Liver (tissue), 9 donors: ENCODE data around the gene CPLX4. TPM values are rescaled to one million over a fixed set of nuclear protein-coding genes. Genes with fewer than 3 reads are reported as not detected.

ENCODE experiments used
- DNase-seq: peaks from one replicate; pipeline ENCODE4 v3.0.0-alpha.2; 2017; ENCODE audit warnings: low spot score
- H3K27ac ChIP-seq, 2 donors: one replicate each; pipeline ENCODE4 v1.7.0; 2013; ENCODE audit warnings: inconsistent platforms in 2 of 2, low read length in 2 of 2, control low read depth in 1 of 2, low read depth in 1 of 2, mild to moderate bottlenecking in 1 of 2
- H3K27me3 ChIP-seq, 4 donors: one replicate each; pipeline versions ENCODE4 v1.6.1 to v1.7.0; 2013; ENCODE audit warnings: low read length in 3 of 4, inconsistent platforms in 1 of 4, mild to moderate bottlenecking in 1 of 4, moderate library complexity in 1 of 4; ENCODE audit not compliant: control insufficient read depth in 4 of 4, insufficient read depth in 4 of 4
- H3K36me3 ChIP-seq, 4 donors: one replicate each; pipeline versions ENCODE4 v1.6.1 to v1.7.0; 2013; ENCODE audit warnings: low read length in 3 of 4, mild to moderate bottlenecking in 3 of 4, low read depth in 1 of 4, moderate library complexity in 1 of 4; ENCODE audit not compliant: control insufficient read depth in 4 of 4, insufficient read depth in 3 of 4
- H3K4me1 ChIP-seq, 4 donors: one replicate each; pipeline versions ENCODE4 v1.6.1 to v1.7.0; 2013; ENCODE audit warnings: low read length in 3 of 4, mild to moderate bottlenecking in 3 of 4, moderate library complexity in 1 of 4; ENCODE audit not compliant: control insufficient read depth in 4 of 4, insufficient read depth in 4 of 4
- H3K4me3 ChIP-seq, 3 donors: one replicate each; pipeline versions ENCODE4 v1.6.1 to v1.7.0; 2013; ENCODE audit warnings: low read length in 3 of 3, control low read depth in 1 of 3, low read depth in 1 of 3, mild to moderate bottlenecking in 1 of 3
- H3K9ac ChIP-seq, 2 donors: one replicate each; pipeline ENCODE4 v1.7.0; 2013; ENCODE audit warnings: low read length in 2 of 2, mild to moderate bottlenecking in 2 of 2, moderate library complexity in 2 of 2, control low read depth in 1 of 2, low read depth in 1 of 2
- H3K9me3 ChIP-seq, 4 donors: one replicate each; pipeline versions ENCODE4 v1.6.1 to v1.7.0; 2013; ENCODE audit warnings: low read length in 3 of 4; ENCODE audit not compliant: control insufficient read depth in 4 of 4
- EGR1 ChIP-seq, 2 donors: IDR thresholded peaks; 2 replicates each; pipeline ENCODE4 v1.6.1; 2016 to 2018; ENCODE audit warnings: antibody characterized with exemption in 2 of 2, low read depth in 2 of 2
- FOXA1 ChIP-seq: IDR thresholded peaks from 2 replicates; pipeline ENCODE4 v1.6.1; 2016; ENCODE audit warnings: antibody characterized with exemption
- FOXA2 ChIP-seq: IDR thresholded peaks from 2 replicates; pipeline ENCODE4 v1.6.1; 2016; ENCODE audit warnings: antibody characterized with exemption
- GABPA ChIP-seq, 2 donors: IDR thresholded peaks in 1 of 2; conservative IDR thresholded peaks in 1 of 2; 2 replicates each; pipeline ENCODE4 v1.6.1; 2016; ENCODE audit warnings: antibody characterized with exemption in 2 of 2, mild to moderate bottlenecking in 1 of 2, moderate library complexity in 1 of 2
- HNF4A ChIP-seq, 2 donors: conservative IDR thresholded peaks; 2 replicates each; pipeline ENCODE4 v1.6.1; 2016; ENCODE audit warnings: antibody characterized with exemption in 2 of 2, mild to moderate bottlenecking in 2 of 2
- HNF4G ChIP-seq: IDR thresholded peaks from 2 replicates; pipeline ENCODE4 v1.6.1; 2016; ENCODE audit warnings: antibody characterized with exemption
- JUND ChIP-seq, 2 donors: IDR thresholded peaks; 2 replicates each; pipeline ENCODE4 v1.6.1; 2016; ENCODE audit warnings: antibody characterized with exemption in 2 of 2
- NR2F2 ChIP-seq: IDR thresholded peaks from 2 replicates; pipeline ENCODE4 v1.6.1; 2016; ENCODE audit warnings: antibody characterized with exemption
- RAD21 ChIP-seq, 2 donors: IDR thresholded peaks; 2 replicates each; pipeline ENCODE4 v1.6.1; 2016; ENCODE audit warnings: antibody characterized with exemption in 2 of 2, mild to moderate bottlenecking in 2 of 2
- RXRA ChIP-seq, 2 donors: IDR thresholded peaks; 2 replicates each; pipeline ENCODE4 v1.6.1; 2017 to 2018; ENCODE audit warnings: antibody characterized with exemption in 2 of 2, mild to moderate bottlenecking in 1 of 2
- SP1 ChIP-seq: IDR thresholded peaks from 2 replicates; pipeline ENCODE4 v1.6.1; 2018; ENCODE audit warnings: antibody characterized with exemption, mild to moderate bottlenecking
- TAF1 ChIP-seq: conservative IDR thresholded peaks from 2 replicates; pipeline ENCODE4 v1.6.1; 2016; ENCODE audit warnings: antibody characterized with exemption, mild to moderate bottlenecking
- YY1 ChIP-seq: IDR thresholded peaks from 2 replicates; pipeline ENCODE4 v1.6.1; 2016; ENCODE audit warnings: antibody characterized with exemption, mild to moderate bottlenecking
- WGBS: extraction: QIAGEN DNeasy Blood & Tissue Kit; methylation state at CpG from one replicate; pipeline ENCODE4 v1.1.7; 2013; 5-methylcytosine and 5-hydroxymethylcytosine counted together
- polyA plus RNA-seq, 2 donors: library from polyadenylated mRNA; stranded (reverse) in 1 of 2; unstranded in 1 of 2; fragments of 200-250 nt in 1 of 2; fragments of >200 nt in 1 of 2; fragmentation: Nextera tagmentation in 1 of 2; extraction: Ambion mirVana in 1 of 2; gene quantifications; one replicate each; pipeline versions ENCODE4 v1.2.1 to v1.2.3, GENCODE V29; 2013 to 2015
- total RNA-seq, 2 donors: library from RNA; depleted of rRNA; stranded (reverse); fragments of >200 nt; gene quantifications; one replicate each; pipeline ENCODE4 v1.2.3, GENCODE V29; 2014
- TF ChIP-seq, protein P1 (sequence below): IDR thresholded peaks from 2 replicates; pipeline ENCODE4 v1.6.1; 2016; ENCODE audit warnings: antibody characterized with exemption
- TF ChIP-seq, protein P2 (sequence below): fragments of 150-350 bp; IDR thresholded peaks from 2 replicates; pipeline ENCODE4 v1.5.1; 2017; ENCODE audit warnings: improper control_type of control experiment, low read depth, low read length; ENCODE audit not compliant: missing input control
- TF ChIP-seq, protein P3 (sequence below): IDR thresholded peaks from 2 replicates; pipeline ENCODE4 v1.6.1; 2016; ENCODE audit warnings: antibody characterized with exemption, mild to moderate bottlenecking
- TF ChIP-seq, protein P4 (sequence below): IDR thresholded peaks from 2 replicates; pipeline ENCODE4 v1.6.1; 2016; ENCODE audit warnings: antibody characterized with exemption
- TF ChIP-seq, protein P5 (sequence below): IDR thresholded peaks from 2 replicates; pipeline ENCODE4 v1.6.1; 2016; ENCODE audit warnings: antibody characterized with exemption
- donor health status: healthy.
- donor health status: healthy.
- donor health status: healthy.
- donor health status: healthy.
- donor health status: healthy.

CPLX4 gene
- total and polyA plus RNA-seq, 4 donors, result not detected

DNA sequence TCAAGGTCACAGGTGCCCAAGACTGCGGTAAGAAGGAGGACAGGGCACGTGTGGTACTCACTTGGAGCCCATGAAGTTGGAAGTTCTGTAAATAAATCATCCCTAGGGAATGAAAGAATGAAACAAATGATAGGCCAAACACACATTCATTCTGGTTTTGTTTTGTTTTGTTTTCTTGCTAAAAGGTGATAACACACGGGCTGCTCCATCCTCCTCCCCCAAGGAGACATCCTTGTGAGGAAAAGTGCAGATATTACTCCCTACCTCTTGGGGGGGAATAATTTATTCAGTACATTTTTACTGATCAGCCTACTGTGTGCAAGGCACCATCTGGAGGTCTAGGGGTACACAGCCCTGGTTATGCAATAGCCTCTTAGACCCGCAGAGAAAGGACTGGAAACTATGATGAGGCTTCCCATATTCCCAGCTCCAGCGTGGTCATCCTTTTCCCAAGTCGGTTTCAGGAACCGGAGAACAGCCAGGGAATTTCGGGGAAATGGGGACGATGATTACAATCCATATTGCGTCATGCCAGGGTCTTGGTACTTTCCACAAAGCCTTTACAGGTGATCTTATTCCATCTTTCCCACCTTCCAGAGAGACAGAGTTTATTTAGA, 51.5 kb downstream of the CPLX4 start:
- Histone ChIP-seq H3K27me3 (peaks cover 5 to 23% (median 16%) of the 10 kb centered on the region in 4 donors), H3K9me3 (no peaks in the 10 kb centered on the region), H3K4me1 (peaks cover 0 to 20% (median 6%) of the 10 kb centered on the region in 4 donors), H3K27ac (no peak overlapping the region), H3K9ac (no peak overlapping the region), H3K36me3 (no peaks in the 10 kb centered on the region), H3K4me3 (no peak overlapping the region)
- TF ChIP-seq FOXA1, result no peak
- TF ChIP-seq YY1, result no peak
- TF ChIP-seq, protein P1, sequence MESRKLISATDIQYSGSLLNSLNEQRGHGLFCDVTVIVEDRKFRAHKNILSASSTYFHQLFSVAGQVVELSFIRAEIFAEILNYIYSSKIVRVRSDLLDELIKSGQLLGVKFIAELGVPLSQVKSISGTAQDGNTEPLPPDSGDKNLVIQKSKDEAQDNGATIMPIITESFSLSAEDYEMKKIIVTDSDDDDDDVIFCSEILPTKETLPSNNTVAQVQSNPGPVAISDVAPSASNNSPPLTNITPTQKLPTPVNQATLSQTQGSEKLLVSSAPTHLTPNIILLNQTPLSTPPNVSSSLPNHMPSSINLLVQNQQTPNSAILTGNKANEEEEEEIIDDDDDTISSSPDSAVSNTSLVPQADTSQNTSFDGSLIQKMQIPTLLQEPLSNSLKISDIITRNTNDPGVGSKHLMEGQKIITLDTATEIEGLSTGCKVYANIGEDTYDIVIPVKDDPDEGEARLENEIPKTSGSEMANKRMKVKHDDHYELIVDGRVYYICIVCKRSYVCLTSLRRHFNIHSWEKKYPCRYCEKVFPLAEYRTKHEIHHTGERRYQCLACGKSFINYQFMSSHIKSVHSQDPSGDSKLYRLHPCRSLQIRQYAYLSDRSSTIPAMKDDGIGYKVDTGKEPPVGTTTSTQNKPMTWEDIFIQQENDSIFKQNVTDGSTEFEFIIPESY, result no peak
- no peak for TF ChIP-seq HNF4A (conservative IDR thresholded peaks at IDR 0.05)
- no peak for TF ChIP-seq EGR1 (IDR thresholded peaks at IDR 0.05; ENCODE audit: low read depth in 2 of 2)
- TF ChIP-seq RXRA (IDR thresholded peaks at IDR 0.05), result no peak
- TF ChIP-seq, protein P2, sequence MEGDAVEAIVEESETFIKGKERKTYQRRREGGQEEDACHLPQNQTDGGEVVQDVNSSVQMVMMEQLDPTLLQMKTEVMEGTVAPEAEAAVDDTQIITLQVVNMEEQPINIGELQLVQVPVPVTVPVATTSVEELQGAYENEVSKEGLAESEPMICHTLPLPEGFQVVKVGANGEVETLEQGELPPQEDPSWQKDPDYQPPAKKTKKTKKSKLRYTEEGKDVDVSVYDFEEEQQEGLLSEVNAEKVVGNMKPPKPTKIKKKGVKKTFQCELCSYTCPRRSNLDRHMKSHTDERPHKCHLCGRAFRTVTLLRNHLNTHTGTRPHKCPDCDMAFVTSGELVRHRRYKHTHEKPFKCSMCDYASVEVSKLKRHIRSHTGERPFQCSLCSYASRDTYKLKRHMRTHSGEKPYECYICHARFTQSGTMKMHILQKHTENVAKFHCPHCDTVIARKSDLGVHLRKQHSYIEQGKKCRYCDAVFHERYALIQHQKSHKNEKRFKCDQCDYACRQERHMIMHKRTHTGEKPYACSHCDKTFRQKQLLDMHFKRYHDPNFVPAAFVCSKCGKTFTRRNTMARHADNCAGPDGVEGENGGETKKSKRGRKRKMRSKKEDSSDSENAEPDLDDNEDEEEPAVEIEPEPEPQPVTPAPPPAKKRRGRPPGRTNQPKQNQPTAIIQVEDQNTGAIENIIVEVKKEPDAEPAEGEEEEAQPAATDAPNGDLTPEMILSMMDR, result no peak
- TF ChIP-seq, protein P3, sequence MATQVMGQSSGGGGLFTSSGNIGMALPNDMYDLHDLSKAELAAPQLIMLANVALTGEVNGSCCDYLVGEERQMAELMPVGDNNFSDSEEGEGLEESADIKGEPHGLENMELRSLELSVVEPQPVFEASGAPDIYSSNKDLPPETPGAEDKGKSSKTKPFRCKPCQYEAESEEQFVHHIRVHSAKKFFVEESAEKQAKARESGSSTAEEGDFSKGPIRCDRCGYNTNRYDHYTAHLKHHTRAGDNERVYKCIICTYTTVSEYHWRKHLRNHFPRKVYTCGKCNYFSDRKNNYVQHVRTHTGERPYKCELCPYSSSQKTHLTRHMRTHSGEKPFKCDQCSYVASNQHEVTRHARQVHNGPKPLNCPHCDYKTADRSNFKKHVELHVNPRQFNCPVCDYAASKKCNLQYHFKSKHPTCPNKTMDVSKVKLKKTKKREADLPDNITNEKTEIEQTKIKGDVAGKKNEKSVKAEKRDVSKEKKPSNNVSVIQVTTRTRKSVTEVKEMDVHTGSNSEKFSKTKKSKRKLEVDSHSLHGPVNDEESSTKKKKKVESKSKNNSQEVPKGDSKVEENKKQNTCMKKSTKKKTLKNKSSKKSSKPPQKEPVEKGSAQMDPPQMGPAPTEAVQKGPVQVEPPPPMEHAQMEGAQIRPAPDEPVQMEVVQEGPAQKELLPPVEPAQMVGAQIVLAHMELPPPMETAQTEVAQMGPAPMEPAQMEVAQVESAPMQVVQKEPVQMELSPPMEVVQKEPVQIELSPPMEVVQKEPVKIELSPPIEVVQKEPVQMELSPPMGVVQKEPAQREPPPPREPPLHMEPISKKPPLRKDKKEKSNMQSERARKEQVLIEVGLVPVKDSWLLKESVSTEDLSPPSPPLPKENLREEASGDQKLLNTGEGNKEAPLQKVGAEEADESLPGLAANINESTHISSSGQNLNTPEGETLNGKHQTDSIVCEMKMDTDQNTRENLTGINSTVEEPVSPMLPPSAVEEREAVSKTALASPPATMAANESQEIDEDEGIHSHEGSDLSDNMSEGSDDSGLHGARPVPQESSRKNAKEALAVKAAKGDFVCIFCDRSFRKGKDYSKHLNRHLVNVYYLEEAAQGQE, result no peak
- TF ChIP-seq HNF4G, result no peak
- TF ChIP-seq, protein P4, sequence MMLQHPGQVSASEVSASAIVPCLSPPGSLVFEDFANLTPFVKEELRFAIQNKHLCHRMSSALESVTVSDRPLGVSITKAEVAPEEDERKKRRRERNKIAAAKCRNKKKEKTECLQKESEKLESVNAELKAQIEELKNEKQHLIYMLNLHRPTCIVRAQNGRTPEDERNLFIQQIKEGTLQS, result no peak
- TF ChIP-seq SP1, result no peak
- TF ChIP-seq NR2F2, result no peak
- TF ChIP-seq GABPA (IDR thresholded peaks at IDR 0.05 in 1 of 2, conservative IDR thresholded peaks at IDR 0.05 in 1 of 2), result no peak
- TF ChIP-seq TAF1, result no peak
- TF ChIP-seq, protein P5, sequence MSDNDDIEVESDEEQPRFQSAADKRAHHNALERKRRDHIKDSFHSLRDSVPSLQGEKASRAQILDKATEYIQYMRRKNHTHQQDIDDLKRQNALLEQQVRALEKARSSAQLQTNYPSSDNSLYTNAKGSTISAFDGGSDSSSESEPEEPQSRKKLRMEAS, result no peak
- TF ChIP-seq JUND (IDR thresholded peaks at IDR 0.05), result no peak
- no peak for TF ChIP-seq RAD21 (IDR thresholded peaks at IDR 0.05)
- TF ChIP-seq FOXA2, result no peak
- WGBS, result 9% methylated on average over 10 of the region's 10 CpGs
- DNase-seq, result no peak
